KMS-11 (cell line): ENCODE measurements around the gene RAPGEF5.

Source experiments
- H2AFZ ChIP-seq: fragments of 200-600 bp; sonication (generic); 2 replicates; pipeline ENCODE4 v1.6.1; 2016; ENCODE audit warnings: antibody characterized with exemption, mixed run types, low read depth
- H3K27ac ChIP-seq: fragments of 200-600 bp; sonication (generic); 2 replicates; pipeline ENCODE4 v1.6.1; 2016; ENCODE audit warnings: mild to moderate bottlenecking, mixed run types
- H3K27me3 ChIP-seq: fragments of 200-600 bp; sonication (generic); 2 replicates; pipeline ENCODE4 v1.6.1; 2017; ENCODE audit warnings: mild to moderate bottlenecking, low read depth, mixed run types, moderate library complexity; ENCODE audit not compliant: insufficient read depth
- H3K36me3 ChIP-seq: fragments of 200-600 bp; sonication (generic); 2 replicates; pipeline ENCODE4 v1.6.1; 2017; ENCODE audit warnings: mild to moderate bottlenecking, mixed run types; ENCODE audit not compliant: insufficient read depth
- H3K4me1 ChIP-seq: fragments of 200-600 bp; sonication (generic); 2 replicates; pipeline ENCODE4 v1.6.1; 2016; ENCODE audit warnings: mild to moderate bottlenecking, low read depth, mixed run types; ENCODE audit not compliant: poor library complexity, severe bottlenecking
- H3K4me2 ChIP-seq: fragments of 200-600 bp; sonication (generic); 2 replicates; pipeline ENCODE4 v1.7.0; 2016; ENCODE audit warnings: mild to moderate bottlenecking, mixed run types
- H3K4me3 ChIP-seq: fragments of 200-600 bp; sonication (generic); IDR thresholded peaks from 2 replicates; pipeline ENCODE4 v1.6.1; 2017; ENCODE audit warnings: low read depth, low read length, mixed read lengths; ENCODE audit not compliant: insufficient read depth
- H3K79me2 ChIP-seq: fragments of 200-600 bp; sonication (generic); 2 replicates; pipeline ENCODE4 v1.6.1; 2016; ENCODE audit warnings: low read depth, mixed run types; ENCODE audit not compliant: insufficient read depth
- H3K9ac ChIP-seq: fragments of 200-600 bp; sonication (generic); 2 replicates; pipeline ENCODE4 v1.6.1; 2016; ENCODE audit warnings: mild to moderate bottlenecking, mixed run types
- H4K20me1 ChIP-seq: fragments of 200-600 bp; sonication (generic); 2 replicates; pipeline ENCODE4 v1.6.1; 2016; ENCODE audit warnings: mild to moderate bottlenecking, mixed run types; ENCODE audit not compliant: insufficient read depth
- CTCF ChIP-seq: fragments of 200-600 bp; sonication (generic); conservative IDR thresholded peaks from 2 replicates; pipeline ENCODE4 v1.6.1; 2017; ENCODE audit warnings: low read depth, mild to moderate bottlenecking, antibody characterized with exemption, low read length, moderate library complexity, mixed read lengths

Gene RAPGEF5

DNA sequence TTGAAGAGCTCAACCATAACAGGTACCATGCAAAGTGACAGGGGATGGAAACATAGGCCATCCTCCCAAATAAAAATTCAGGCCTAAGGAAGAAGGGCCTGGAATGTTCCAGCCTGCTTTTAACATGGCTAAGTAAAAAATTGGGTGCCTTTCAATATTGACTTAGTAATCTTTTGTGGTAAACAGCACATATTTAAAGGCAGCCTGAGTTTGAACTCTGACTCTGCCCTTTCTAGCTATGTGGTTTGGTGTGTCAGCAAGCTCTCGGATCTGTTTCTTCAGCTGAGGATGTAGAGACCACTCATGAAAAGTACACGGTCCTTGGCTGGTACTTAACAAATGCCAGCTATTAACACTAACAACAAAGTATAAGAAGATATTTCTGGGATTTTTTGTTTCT is 219.5 kb downstream of the RAPGEF5 start:
- Histone ChIP-seq H3K27ac (no peak overlapping the region), H3K4me2 (no peak overlapping the region), H3K36me3 (no peaks in the 10 kb centered on the region), H3K9ac (no peak overlapping the region), H3K27me3 (no peaks in the 10 kb centered on the region), H2AFZ (no peak overlapping the region), H3K4me3 (no peak overlapping the region), H3K4me1 (no peaks in the 10 kb centered on the region), H4K20me1 (no peaks in the 10 kb centered on the region), H3K79me2 (no peaks in the 10 kb centered on the region)
- no peak for TF ChIP-seq CTCF

DNA sequence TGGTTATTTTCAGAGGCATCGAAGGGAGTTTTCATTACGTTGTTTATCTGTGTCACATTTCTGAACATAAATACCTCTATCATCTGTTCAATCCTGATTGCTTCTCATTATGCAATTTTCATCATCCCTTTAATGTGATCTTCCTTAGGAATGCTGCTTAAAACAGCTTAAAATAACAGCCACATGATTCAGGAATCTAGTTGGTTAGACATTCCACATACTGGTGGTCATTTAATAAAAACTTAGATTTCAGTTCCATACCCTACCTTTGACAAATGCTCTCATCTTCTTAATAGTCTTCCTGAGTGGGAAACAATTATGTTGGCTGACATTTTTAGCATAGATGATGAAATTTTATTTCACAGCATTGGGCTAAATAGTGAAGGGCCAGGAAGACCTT is 219.9 kb downstream of the RAPGEF5 start:
- TF ChIP-seq CTCF, result no peak
- Histone ChIP-seq H3K4me1 (no peaks in the 10 kb centered on the region), H3K36me3 (no peaks in the 10 kb centered on the region), H2AFZ (no peak overlapping the region), H3K9ac (no peak overlapping the region), H3K27me3 (no peaks in the 10 kb centered on the region), H4K20me1 (no peaks in the 10 kb centered on the region), H3K79me2 (no peaks in the 10 kb centered on the region), H3K4me3 (no peak overlapping the region), H3K27ac (no peak overlapping the region), H3K4me2 (no peak overlapping the region)

- TF ChIP-seq CTCF, result no peak
- Histone ChIP-seq H3K27me3 (no peaks in the 10 kb centered on the region), H4K20me1 (no peaks in the 10 kb centered on the region), H3K36me3 (no peaks in the 10 kb centered on the region), H3K27ac (no peak overlapping the region), H3K79me2 (no peaks in the 10 kb centered on the region), H3K4me3 (no peak overlapping the region), H3K9ac (no peak overlapping the region), H3K4me2 (no peak overlapping the region), H3K4me1 (no peaks in the 10 kb centered on the region), H2AFZ (no peak overlapping the region)
These were observed 227.0 kb downstream of the RAPGEF5 start for GRCh38 chr7:22129819-22130580.

GRCh38 chr7:22129166-22129565 is 227.8 kb downstream of the RAPGEF5 start:
- Histone ChIP-seq H3K36me3 (no peaks in the 10 kb centered on the region), H3K79me2 (no peaks in the 10 kb centered on the region), H3K27ac (no peak overlapping the region), H4K20me1 (no peaks in the 10 kb centered on the region), H2AFZ (no peak overlapping the region), H3K9ac (no peak overlapping the region), H3K4me2 (no peak overlapping the region), H3K4me1 (no peaks in the 10 kb centered on the region), H3K4me3 (no peak overlapping the region), H3K27me3 (no peaks in the 10 kb centered on the region)
- no peak for TF ChIP-seq CTCF
